AG09319 (cell line): ENCODE results near the gene MSH5.
"Not testable (repeated sequence)": the region's sequence is repeated elsewhere in the genome, so short reads cannot be mapped to it uniquely, and the experiment has no call there.

ENCODE experiments used
- DNase-seq: peaks from one replicate; pipeline ENCODE4 v3.0.0-alpha.2; 2010; ENCODE audit warnings: low read depth; ENCODE audit errors: extremely low read depth
- CTCF ChIP-seq: IDR thresholded peaks from 2 replicates; pipeline ENCODE4 v1.5.1; 2011; ENCODE audit warnings: low read depth, mild to moderate bottlenecking, inconsistent platforms, low read length, moderate library complexity

MSH5 gene

GRCh38 chr6:31805939-31806469 lies 66.2 kb downstream of the MSH5 start:
- DNase-seq: no peak
- TF ChIP-seq CTCF: no peak

DNA sequence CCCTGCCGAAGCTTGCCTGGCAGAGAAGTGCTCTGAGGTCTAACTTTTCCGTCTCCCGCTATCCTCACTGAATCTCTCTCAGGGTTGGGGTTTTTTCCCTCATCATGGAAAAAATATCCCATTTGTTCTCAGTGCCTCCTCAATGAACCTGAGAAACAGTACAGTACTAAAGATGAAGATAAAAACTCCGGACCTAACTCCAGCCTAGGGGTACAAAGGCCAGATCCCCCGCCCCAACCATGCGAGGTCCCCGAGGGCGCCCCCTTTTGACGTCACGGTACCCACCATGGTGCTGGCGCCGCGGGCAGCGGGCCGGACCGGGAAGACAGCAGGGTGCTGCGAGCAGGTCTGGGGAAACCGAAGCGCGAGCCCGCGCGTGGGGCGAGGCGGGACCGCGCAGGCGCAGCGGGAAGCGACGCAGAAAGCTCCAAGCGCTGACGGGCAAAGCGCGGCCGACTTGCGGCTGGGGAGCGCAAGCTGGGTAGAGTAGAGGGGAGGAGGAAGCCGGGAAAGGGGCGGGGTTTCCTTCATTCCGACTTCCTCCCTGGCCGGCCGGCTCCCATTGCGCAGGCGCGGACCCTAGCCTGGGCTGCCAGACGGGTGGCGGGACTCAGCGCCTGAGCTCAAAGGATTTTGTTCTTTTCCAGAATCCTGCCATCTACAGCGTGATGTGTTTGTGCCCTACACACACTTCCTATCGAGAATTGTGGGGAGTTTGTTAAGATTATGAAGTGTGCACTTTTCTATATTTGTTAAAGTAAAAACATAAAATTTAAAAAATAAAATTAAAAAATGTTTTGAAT lies 66.9 kb downstream of the MSH5 start, which contains the start of gene LSM2:
Gene LSM2 (minus strand): TSS at position 497 of the 803 bp plus-strand sequence. CDS start 209 bp downstream, at position 288.
- peak; percentile 95 for DNase-seq
- TF ChIP-seq CTCF: peak; percentile 8

- not testable (repeated sequence) for DNase-seq
These were observed 68.8 kb downstream of the MSH5 start for GRCh38 chr6:31808599-31808998.

DNA sequence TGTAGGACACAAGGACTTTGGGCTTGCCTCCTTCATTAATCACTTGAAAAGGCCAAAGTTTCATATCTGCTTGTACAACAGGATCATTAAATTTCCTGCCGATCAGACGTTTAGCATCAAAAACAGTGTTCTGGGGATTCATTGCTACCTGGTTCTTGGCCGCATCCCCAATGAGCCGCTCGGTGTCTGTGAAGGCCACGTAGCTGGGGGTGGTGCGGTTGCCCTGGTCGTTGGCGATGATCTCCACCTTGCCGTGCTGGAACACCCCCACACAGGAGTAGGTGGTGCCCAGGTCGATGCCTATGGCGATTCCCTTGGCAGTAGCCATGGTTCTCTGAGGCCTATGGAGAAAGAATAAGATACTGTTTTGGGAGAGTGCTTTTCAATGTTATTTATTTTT lies 71.8 kb downstream of the MSH5 start:
- no peak for DNase-seq
- no peak for TF ChIP-seq CTCF
